ENCODE measurements around the gene LHX6. TPM values are rescaled to one million over a fixed set of nuclear protein-coding genes. Genes with fewer than 3 reads are reported as not detected.

The LHX6 gene
- total RNA-seq = 4.5 TPM

- DNase-seq (ENCODE audit: low spot score) = no peak
Observed at GRCh38 chr9:122228568-122229484, at the start of gene LHX6. TSS of gene LHX6 (minus strand) at chr9:122228957. CDS start at chr9:122228740, 217 bp downstream.

GRCh38 chr9:122277285-122277897 is 48.6 kb upstream of the LHX6 start:
- no peak for DNase-seq (ENCODE audit: low spot score)

GRCh38 chr9:122276096-122276495 is 47.3 kb upstream of the LHX6 start:
- no peak for DNase-seq (ENCODE audit: low spot score)

- DNase-seq (ENCODE audit: low spot score) = no peak
Observed at GRCh38 chr9:122274055-122274454, 45.3 kb upstream of the LHX6 start.

GRCh38 chr9:122268041-122268814 is 39.5 kb upstream of the LHX6 start:
- DNase-seq (ENCODE audit: low spot score) = no peak

- DNase-seq (ENCODE audit: low spot score) = no peak
Observed at GRCh38 chr9:122265149-122265915, 36.6 kb upstream of the LHX6 start.

GRCh38 chr9:122264360-122265148 is 35.8 kb upstream of the LHX6 start, which contains the start of the genes MRRF and RBM18:
TSS of gene MRRF (plus strand) at chr9:122264882. CDS start at chr9:122270892, 6,010 bp downstream.
TSS of gene RBM18 (minus strand) at chr9:122264840. CDS start at chr9:122261492, 3,348 bp downstream.
- peak; percentile 91 for DNase-seq (ENCODE audit: low spot score)

GRCh38 chr9:122263699-122264349 is 35.1 kb upstream of the LHX6 start:
- no peak for DNase-seq (ENCODE audit: low spot score)

GRCh38 chr9:122262073-122262472 is 33.3 kb upstream of the LHX6 start:
- DNase-seq (ENCODE audit: low spot score) = no peak

GRCh38 chr9:122261469-122261881 is 32.7 kb upstream of the LHX6 start:
- DNase-seq (ENCODE audit: low spot score) = peak; percentile 71

GRCh38 chr9:122258886-122259415 is 30.2 kb upstream of the LHX6 start:
- no peak for DNase-seq (ENCODE audit: low spot score)

- no peak for DNase-seq (ENCODE audit: low spot score)
Observed at GRCh38 chr9:122256206-122256605, 27.4 kb upstream of the LHX6 start.

- DNase-seq (ENCODE audit: low spot score) = no peak
Observed at GRCh38 chr9:122254761-122255160, 26.0 kb upstream of the LHX6 start.

GRCh38 chr9:122252796-122253195 is 24.0 kb upstream of the LHX6 start:
- no peak for DNase-seq (ENCODE audit: low spot score)

GRCh38 chr9:122251351-122251750 is 22.6 kb upstream of the LHX6 start:
- no peak for DNase-seq (ENCODE audit: low spot score)

- no peak for DNase-seq (ENCODE audit: low spot score)
Observed at GRCh38 chr9:122248448-122248865, 19.7 kb upstream of the LHX6 start.

- DNase-seq (ENCODE audit: low spot score) = no peak
Observed at GRCh38 chr9:122246666-122247065, 17.9 kb upstream of the LHX6 start.

GRCh38 chr9:122244349-122244748 is 15.6 kb upstream of the LHX6 start:
- DNase-seq (ENCODE audit: low spot score) = no peak

GRCh38 chr9:122239722-122240121 is 11.0 kb upstream of the LHX6 start:
- DNase-seq (ENCODE audit: low spot score) = peak; percentile 30

- no peak for DNase-seq (ENCODE audit: low spot score)
Observed at GRCh38 chr9:122236681-122237080, 7.9 kb upstream of the LHX6 start.
